IMR-90 (cell line): ENCODE data around the gene NOP9. TPM values are rescaled to one million over a fixed set of nuclear protein-coding genes. Genes with fewer than 3 reads are reported as not detected.
A peak's percentile ranks its signal among the peaks of the same experiment; 100 is the strongest.

ENCODE experiments used
- ATAC-seq: fragments of 200-7000 bp; cut with Tn5 transposase; 2 replicates; pipeline ENCODE4 v1.9.1; 2020; ENCODE audit warnings: low read depth, mild to moderate bottlenecking, moderate library complexity
- BruUV-seq: library from RNA; stranded (reverse); fragments of 400-500 nt; replicated peaks from 2 replicates; lab custom pipeline; 2021; lab: Mats Ljungman, UMichigan
- CTCF ChIA-PET: fragments of 300-600 bp; formaldehyde crosslinking; extraction: SDS; loops from one replicate; lab custom pipeline; 2021; ENCODE audit warnings: antibody characterized with exemption; lab: Yijun Ruan, JAX
- POLR2A ChIA-PET: fragments of 300-600 bp; sonication (Branson Sonifier 250); formaldehyde crosslinking; loops from one replicate; lab custom pipeline; 2022; ENCODE audit warnings: antibody characterized with exemption; ENCODE audit not compliant: unreplicated experiment; lab: Charles Lee
- DNase-seq: peaks from one replicate; pipeline ENCODE4 v3.0.0; 2013
- H2AFZ ChIP-seq: replicated peaks from 2 replicates; pipeline ENCODE3; 2013; ENCODE audit warnings: low read length, mild to moderate bottlenecking; ENCODE audit not compliant: poor library complexity
- H2AK5ac ChIP-seq: 2 replicates; pipeline ENCODE4 v1.6.1; 2013; ENCODE audit warnings: low read depth, low read length, inconsistent platforms
- H2AK9ac ChIP-seq: replicated peaks from 2 replicates; pipeline ENCODE3; 2013; ENCODE audit warnings: mild to moderate bottlenecking, low read depth, low read length, moderate library complexity; ENCODE audit not compliant: poor library complexity
- H2BK120ac ChIP-seq: 2 replicates; pipeline ENCODE4 v1.6.1; 2013; ENCODE audit warnings: low read depth, low read length, inconsistent platforms
- H2BK15ac ChIP-seq: 3 replicates; pipeline ENCODE4 v1.6.1; 2013; ENCODE audit warnings: low read depth, low read length, inconsistent platforms
- H2BK20ac ChIP-seq: 2 replicates; pipeline ENCODE4 v1.6.1; 2013; ENCODE audit warnings: low read depth, mild to moderate bottlenecking, inconsistent platforms, low read length, moderate library complexity
- H2BK5ac ChIP-seq: 2 replicates; pipeline ENCODE4 v1.6.1; 2013; ENCODE audit warnings: mild to moderate bottlenecking, low read depth, low read length, inconsistent platforms; ENCODE audit not compliant: poor library complexity, severe bottlenecking
- H3K14ac ChIP-seq: replicated peaks from 2 replicates; pipeline ENCODE4 v1.6.1; 2013; ENCODE audit warnings: low read depth, low read length, inconsistent platforms
- H3K18ac ChIP-seq: 2 replicates; pipeline ENCODE4 v1.6.1; 2013; ENCODE audit warnings: low read depth, low read length, control low read depth
- H3K23ac ChIP-seq: 2 replicates; pipeline ENCODE4 v1.6.1; 2013; ENCODE audit warnings: low read depth, low read length, inconsistent platforms
- H3K27ac ChIP-seq: 2 replicates; pipeline ENCODE4 v1.5.1; 2013; ENCODE audit warnings: mild to moderate bottlenecking, control low read depth, low read length; ENCODE audit not compliant: insufficient read depth
- H3K27me3 ChIP-seq: 2 replicates; pipeline ENCODE4 v1.6.1; 2013; ENCODE audit warnings: low read length; ENCODE audit not compliant: control insufficient read depth, insufficient read depth
- H3K36me3 ChIP-seq: 2 replicates; pipeline ENCODE4 v1.6.1; 2013; ENCODE audit warnings: low read length, mixed read lengths; ENCODE audit not compliant: control insufficient read depth, insufficient read depth
- H3K4ac ChIP-seq: 2 replicates; pipeline ENCODE4 v1.6.1; 2013; ENCODE audit warnings: low read depth, low read length, inconsistent platforms
- H3K4me1 ChIP-seq: 2 replicates; pipeline ENCODE4 v1.6.1; 2013; ENCODE audit warnings: low read length, mixed read lengths; ENCODE audit not compliant: control insufficient read depth, insufficient read depth
- H3K4me2 ChIP-seq: 2 replicates; pipeline ENCODE4 v1.6.1; 2013; ENCODE audit warnings: low read depth, mild to moderate bottlenecking, control low read depth, low read length, moderate library complexity
- H3K4me3 ChIP-seq: 2 replicates; pipeline ENCODE4 v1.5.1; 2013; ENCODE audit warnings: low read depth, mild to moderate bottlenecking, control low read depth, low read length, moderate library complexity; ENCODE audit not compliant: insufficient read depth
- H3K56ac ChIP-seq: 2 replicates; pipeline ENCODE4 v1.6.1; 2013; ENCODE audit warnings: low read length, inconsistent platforms; ENCODE audit not compliant: insufficient read depth; ENCODE audit errors: extremely low read depth
- H3K79me1 ChIP-seq, 2 experiments: 2 replicates each; pipeline ENCODE4 v1.6.1; 2013; ENCODE audit warnings: low read length in 2 of 2, inconsistent platforms in 1 of 2, low read depth in 1 of 2
- H3K9ac ChIP-seq: 2 replicates; pipeline ENCODE4 v1.6.1; 2013; ENCODE audit warnings: low read depth, low read length, control low read depth
- H3K9me1 ChIP-seq: 2 replicates; pipeline ENCODE4 v1.6.1; 2013; ENCODE audit warnings: low read length, inconsistent platforms; ENCODE audit not compliant: insufficient read depth
- H3K9me3 ChIP-seq: 2 replicates; pipeline ENCODE4 v1.6.1; 2013; ENCODE audit warnings: low read length; ENCODE audit not compliant: control insufficient read depth, insufficient read depth
- H4K20me1 ChIP-seq: 2 replicates; pipeline ENCODE4 v1.6.1; 2013; ENCODE audit warnings: low read length, inconsistent platforms; ENCODE audit not compliant: insufficient read depth
- H4K5ac ChIP-seq: 2 replicates; pipeline ENCODE4 v1.6.1; 2013; ENCODE audit warnings: mild to moderate bottlenecking, low read depth, low read length, control low read depth
- H4K8ac ChIP-seq, 2 experiments: 2 replicates each; pipeline ENCODE4 v1.6.1; 2013; ENCODE audit warnings: low read depth in 2 of 2, low read length in 2 of 2, control low read depth in 1 of 2, inconsistent platforms in 1 of 2
- H4K91ac ChIP-seq: 2 replicates; pipeline ENCODE4 v1.6.1; 2013; ENCODE audit warnings: low read depth, low read length, inconsistent platforms; ENCODE audit not compliant: insufficient read depth
- BHLHE40 ChIP-seq: fragments of 150-350 bp; IDR thresholded peaks from 2 replicates; pipeline ENCODE4 v1.6.1; 2016; ENCODE audit warnings: mild to moderate bottlenecking, low read depth, low read length
- CEBPB ChIP-seq: IDR thresholded peaks from 2 replicates; pipeline ENCODE4 v1.6.1; 2012; ENCODE audit warnings: low read depth, low read length, improper control_type of control experiment
- CHD1 ChIP-seq: IDR thresholded peaks from 2 replicates; pipeline ENCODE4 v1.6.1; 2012; ENCODE audit warnings: low read depth, low read length, improper control_type of control experiment
- FOS ChIP-seq: fragments of 150-350 bp; IDR thresholded peaks from 2 replicates; pipeline ENCODE4 v1.6.1; 2016; ENCODE audit warnings: low read depth, low read length
- MAFK ChIP-seq: IDR thresholded peaks from 2 replicates; pipeline ENCODE4 v1.6.1; 2012; ENCODE audit warnings: low read depth, low read length, improper control_type of control experiment
- MAZ ChIP-seq: IDR thresholded peaks from 2 replicates; pipeline ENCODE4 v1.6.1; 2012; ENCODE audit warnings: low read depth, mild to moderate bottlenecking, low read length, improper control_type of control experiment, moderate library complexity, borderline replicate concordance
- MXI1 ChIP-seq: IDR thresholded peaks from 2 replicates; pipeline ENCODE4 v1.6.1; 2012; ENCODE audit warnings: low read depth, mild to moderate bottlenecking, low read length, moderate library complexity, borderline replicate concordance
- NFE2L2 ChIP-seq: fragments of 150-350 bp; IDR thresholded peaks from 2 replicates; pipeline ENCODE4 v1.6.1; 2016; ENCODE audit warnings: low read depth, mild to moderate bottlenecking, low read length
- POLR2A ChIP-seq: IDR thresholded peaks from 2 replicates; pipeline ENCODE4 v1.6.1; 2012; ENCODE audit warnings: mild to moderate bottlenecking, low read depth, low read length
- RAD21 ChIP-seq: IDR thresholded peaks from 2 replicates; pipeline ENCODE4 v1.6.1; 2012; ENCODE audit warnings: low read length, improper control_type of control experiment
- RCOR1 ChIP-seq: IDR thresholded peaks from 2 replicates; pipeline ENCODE4 v1.6.1; 2012; ENCODE audit warnings: mild to moderate bottlenecking, low read length, improper control_type of control experiment; ENCODE audit not compliant: insufficient replicate concordance
- RFX5 ChIP-seq: IDR thresholded peaks from 2 replicates; pipeline ENCODE4 v1.8.0; 2012; ENCODE audit warnings: low read depth, mild to moderate bottlenecking, low read length, moderate library complexity
- SMC3 ChIP-seq: fragments of 150-350 bp; IDR thresholded peaks from 2 replicates; pipeline ENCODE4 v1.6.1; 2016; ENCODE audit warnings: low read depth, mild to moderate bottlenecking, antibody characterized with exemption, low read length, moderate library complexity
- WGBS, 2 experiments: methylation state at CpG; one replicate each; pipeline versions ENCODE4 v1.1.5 to v1.1.7; 2013; ENCODE audit warnings: missing lambda C conversion rate in 2 of 2; ENCODE audit not compliant: insufficient read length in 1 of 2; ENCODE audit errors: extremely low coverage in 2 of 2; 5-methylcytosine and 5-hydroxymethylcytosine counted together
- dilution Hi-C: fragments of 300-500 bp; cut with HindIII; formaldehyde crosslinking; loops from one replicate; pipeline ENCODE4 v1.14.3; 2018; ENCODE audit warnings: low sequenced_read_pairs; ENCODE audit not compliant: unreplicated experiment
- in situ Hi-C: fragments of 300-500 bp; cut with MboI; formaldehyde crosslinking; loops from 3 replicates; pipeline ENCODE4 v1.14.3; 2019; ENCODE audit warnings: low sequenced_read_pairs, inconsistent platforms, mixed read lengths
- intact Hi-C: fragments of 100-400 bp; cut with micrococcal nuclease; formaldehyde crosslinking; loops from 2 replicates; pipeline ENCODE4 v1.10.0; 2022
- polyA plus RNA-seq, 3 experiments: library from polyadenylated mRNA; depleted of rRNA; stranded (reverse); fragments of >200 nt; gene quantifications; 2 replicates each; pipeline ENCODE4 v1.2.3, GENCODE V29; 2012; ENCODE audit warnings: low replicate concordance in 1 of 3
- total RNA-seq: library from RNA; depleted of rRNA; stranded (reverse); fragments of >200 nt; gene quantifications from 2 replicates; pipeline ENCODE4 v1.2.3, GENCODE V29; 2012
- TF ChIP-seq, protein P1 (sequence below): conservative IDR thresholded peaks from 2 replicates; pipeline ENCODE4 v1.5.1; 2012; ENCODE audit warnings: mild to moderate bottlenecking, low read depth, low read length, improper control_type of control experiment
- TF ChIP-seq, protein P2 (sequence below): fragments of 150-350 bp; IDR thresholded peaks from 2 replicates; pipeline ENCODE4 v1.6.1; 2016; ENCODE audit warnings: low read depth, mild to moderate bottlenecking, low read length, moderate library complexity, borderline replicate concordance
- TF ChIP-seq, protein P3 (sequence below): fragments of 150-350 bp; IDR thresholded peaks from 2 replicates; pipeline ENCODE4 v1.6.1; 2017; ENCODE audit warnings: mild to moderate bottlenecking, antibody characterized with exemption, low read length, low read depth

The NOP9 gene
- total and polyA plus RNA-seq, 2 of the 4 experiments (the other 2 are of a cell fraction) = 11.8 to 25.8 TPM

GRCh38 chr14:24298892-24299254 is 777 bp upstream of the NOP9 start:
- H3K4me1 ChIP-seq = peaks cover 9% of the 10 kb centered on the region
- peak overlapping the region; percentile 97 for H2AK9ac ChIP-seq
- H4K20me1 ChIP-seq = no peaks in the 10 kb centered on the region
- no peak overlapping the region for H2BK20ac ChIP-seq
- peak overlapping the region; percentile 72; the same call in 1 of the 2 replicates for H4K91ac ChIP-seq
- peak overlapping the region; percentile 63 for H3K4me3 ChIP-seq
- H3K23ac ChIP-seq = no peak overlapping the region; the same call in 1 of the 2 replicates
- ChIA-PET CTCF (interaction anchor here (0.6 to 3.0 kb wide), 3 partner anchors 9 to 125 kb away, joined by 3 to 20 read pairs (median 6); partner anchors contain the start of genes CIDEB and LTB4R2), POLR2A (no interaction called here)
- H3K4me2 ChIP-seq = peak overlapping the region; percentile 49
- dilution Hi-C loops = no loop called here
- H3K4ac ChIP-seq = peak overlapping the region; percentile 89
- no peak for TF ChIP-seq CHD1
- TF ChIP-seq, protein P1, sequence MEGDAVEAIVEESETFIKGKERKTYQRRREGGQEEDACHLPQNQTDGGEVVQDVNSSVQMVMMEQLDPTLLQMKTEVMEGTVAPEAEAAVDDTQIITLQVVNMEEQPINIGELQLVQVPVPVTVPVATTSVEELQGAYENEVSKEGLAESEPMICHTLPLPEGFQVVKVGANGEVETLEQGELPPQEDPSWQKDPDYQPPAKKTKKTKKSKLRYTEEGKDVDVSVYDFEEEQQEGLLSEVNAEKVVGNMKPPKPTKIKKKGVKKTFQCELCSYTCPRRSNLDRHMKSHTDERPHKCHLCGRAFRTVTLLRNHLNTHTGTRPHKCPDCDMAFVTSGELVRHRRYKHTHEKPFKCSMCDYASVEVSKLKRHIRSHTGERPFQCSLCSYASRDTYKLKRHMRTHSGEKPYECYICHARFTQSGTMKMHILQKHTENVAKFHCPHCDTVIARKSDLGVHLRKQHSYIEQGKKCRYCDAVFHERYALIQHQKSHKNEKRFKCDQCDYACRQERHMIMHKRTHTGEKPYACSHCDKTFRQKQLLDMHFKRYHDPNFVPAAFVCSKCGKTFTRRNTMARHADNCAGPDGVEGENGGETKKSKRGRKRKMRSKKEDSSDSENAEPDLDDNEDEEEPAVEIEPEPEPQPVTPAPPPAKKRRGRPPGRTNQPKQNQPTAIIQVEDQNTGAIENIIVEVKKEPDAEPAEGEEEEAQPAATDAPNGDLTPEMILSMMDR = no peak
- TF ChIP-seq BHLHE40 = no peak
- no peak for TF ChIP-seq RCOR1
- no peak for TF ChIP-seq MAZ
- TF ChIP-seq, protein P2, sequence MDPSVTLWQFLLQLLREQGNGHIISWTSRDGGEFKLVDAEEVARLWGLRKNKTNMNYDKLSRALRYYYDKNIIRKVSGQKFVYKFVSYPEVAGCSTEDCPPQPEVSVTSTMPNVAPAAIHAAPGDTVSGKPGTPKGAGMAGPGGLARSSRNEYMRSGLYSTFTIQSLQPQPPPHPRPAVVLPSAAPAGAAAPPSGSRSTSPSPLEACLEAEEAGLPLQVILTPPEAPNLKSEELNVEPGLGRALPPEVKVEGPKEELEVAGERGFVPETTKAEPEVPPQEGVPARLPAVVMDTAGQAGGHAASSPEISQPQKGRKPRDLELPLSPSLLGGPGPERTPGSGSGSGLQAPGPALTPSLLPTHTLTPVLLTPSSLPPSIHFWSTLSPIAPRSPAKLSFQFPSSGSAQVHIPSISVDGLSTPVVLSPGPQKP = no peak
- TF ChIP-seq, protein P3, sequence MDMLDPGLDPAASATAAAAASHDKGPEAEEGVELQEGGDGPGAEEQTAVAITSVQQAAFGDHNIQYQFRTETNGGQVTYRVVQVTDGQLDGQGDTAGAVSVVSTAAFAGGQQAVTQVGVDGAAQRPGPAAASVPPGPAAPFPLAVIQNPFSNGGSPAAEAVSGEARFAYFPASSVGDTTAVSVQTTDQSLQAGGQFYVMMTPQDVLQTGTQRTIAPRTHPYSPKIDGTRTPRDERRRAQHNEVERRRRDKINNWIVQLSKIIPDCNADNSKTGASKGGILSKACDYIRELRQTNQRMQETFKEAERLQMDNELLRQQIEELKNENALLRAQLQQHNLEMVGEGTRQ = no peak
- TF ChIP-seq FOS = no peak
- no peak for TF ChIP-seq CEBPB
- TF ChIP-seq SMC3 = no peak
- TF ChIP-seq RAD21 = no peak
- TF ChIP-seq NFE2L2 = no peak
- no peak for TF ChIP-seq MXI1
- no peak for TF ChIP-seq MAFK
- no peak for TF ChIP-seq RFX5
- no peak for TF ChIP-seq POLR2A
- H2BK15ac ChIP-seq = no peak overlapping the region
- H3K14ac ChIP-seq = peak overlapping the region; percentile 77; the same call in 1 of the 2 replicates
- TSS peak; percentile 36 for BruUV-seq
- peaks cover 24 to 56% of the 10 kb centered on the region in 2 experiments for H3K79me1 ChIP-seq
- no peaks in the 10 kb centered on the region for H3K27me3 ChIP-seq
- no peak overlapping the region for H3K18ac ChIP-seq
- no peaks in the 10 kb centered on the region for H3K9me3 ChIP-seq
- intact Hi-C loops = loop anchor here (1.0 to 10.0 kb wide), 3 partner anchors 57 to 314 kb away; partner anchors contain the start of genes CHMP4A, DHRS4L2 and TINF2
- no peaks in the 10 kb centered on the region for H3K9me1 ChIP-seq
- no peak overlapping the region for H3K56ac ChIP-seq
- DNase-seq (peak; percentile 77), ATAC-seq (peak; percentile 46)
- H4K5ac ChIP-seq = no peak overlapping the region
- no peak overlapping the region for H2BK120ac ChIP-seq
- WGBS, 2 experiments = 69% methylated on average over 4 of the region's 7 CpGs; no CpG with 5 or more reads in 1 of the 2 experiments
- peak overlapping the region; percentile 98 for H2AFZ ChIP-seq
- 0 out of 2 replicates have a peak overlapping the region, but pooled peaks have one; percentile 7 for H2AK5ac ChIP-seq
- H4K8ac ChIP-seq = peak overlapping the region; percentile 17 to 94; a peak in 2 of 4 replicates
- no peak overlapping the region for H2BK5ac ChIP-seq
- in situ Hi-C loops = loop anchor here (5.0 kb wide), 1 partner anchor 57 kb away; the partner anchor contains the start of gene TINF2
- H3K9ac ChIP-seq = peak overlapping the region; percentile 69
- H3K36me3 ChIP-seq = peaks cover 25% of the 10 kb centered on the region
- no peak overlapping the region; the same call in 1 of the 2 replicates for H3K27ac ChIP-seq
